Type B pancreatic cell (in vitro differentiated cells): ENCODE measurements around the gene KRTAP5-3. TPM values are rescaled to one million over a fixed set of nuclear protein-coding genes. Genes with fewer than 3 reads are reported as not detected.

Experiments used
- DNase-seq: peaks from one replicate; pipeline ENCODE4 v3.0.0; 2021; ENCODE audit warnings: mixed read lengths; ENCODE audit not compliant: unreplicated experiment; ENCODE audit errors: extremely low spot score
- H3K27ac Mint-ChIP-seq: 2 replicates; pipeline ENCODE4 v1.8.0; 2021; ENCODE audit warnings: mild to moderate bottlenecking, mixed read lengths
- H3K27me3 Mint-ChIP-seq: 2 replicates; pipeline ENCODE4 v1.8.0; 2021; ENCODE audit warnings: mixed read lengths
- H3K36me3 Mint-ChIP-seq: 2 replicates; pipeline ENCODE4 v1.8.0; 2021; ENCODE audit warnings: mixed read lengths
- H3K4me1 Mint-ChIP-seq: one replicate; pipeline ENCODE4 v1.8.0; 2021; ENCODE audit warnings: mixed read lengths; ENCODE audit not compliant: unreplicated experiment
- H3K4me3 Mint-ChIP-seq: 2 replicates; pipeline ENCODE4 v1.8.0; 2021; ENCODE audit warnings: mild to moderate bottlenecking, mixed read lengths
- H3K9me3 Mint-ChIP-seq: 2 replicates; pipeline ENCODE4 v1.8.0; 2021; ENCODE audit warnings: mixed read lengths
- total RNA-seq: library from RNA; stranded (reverse); gene quantifications from 2 replicates; pipeline ENCODE4 v1.2.1, GENCODE V29; 2021; ENCODE audit warnings: low replicate concordance
- TF ChIP-seq, protein P1 (sequence below): fragments of 200-600 bp; sonication (generic); conservative IDR thresholded peaks from 2 replicates; pipeline ENCODE4 v1.5.0; 2021; ENCODE audit warnings: antibody characterized with exemption, mild to moderate bottlenecking

The KRTAP5-3 gene
- total RNA-seq, 1 donor from 2014 or later: not detected

DNA sequence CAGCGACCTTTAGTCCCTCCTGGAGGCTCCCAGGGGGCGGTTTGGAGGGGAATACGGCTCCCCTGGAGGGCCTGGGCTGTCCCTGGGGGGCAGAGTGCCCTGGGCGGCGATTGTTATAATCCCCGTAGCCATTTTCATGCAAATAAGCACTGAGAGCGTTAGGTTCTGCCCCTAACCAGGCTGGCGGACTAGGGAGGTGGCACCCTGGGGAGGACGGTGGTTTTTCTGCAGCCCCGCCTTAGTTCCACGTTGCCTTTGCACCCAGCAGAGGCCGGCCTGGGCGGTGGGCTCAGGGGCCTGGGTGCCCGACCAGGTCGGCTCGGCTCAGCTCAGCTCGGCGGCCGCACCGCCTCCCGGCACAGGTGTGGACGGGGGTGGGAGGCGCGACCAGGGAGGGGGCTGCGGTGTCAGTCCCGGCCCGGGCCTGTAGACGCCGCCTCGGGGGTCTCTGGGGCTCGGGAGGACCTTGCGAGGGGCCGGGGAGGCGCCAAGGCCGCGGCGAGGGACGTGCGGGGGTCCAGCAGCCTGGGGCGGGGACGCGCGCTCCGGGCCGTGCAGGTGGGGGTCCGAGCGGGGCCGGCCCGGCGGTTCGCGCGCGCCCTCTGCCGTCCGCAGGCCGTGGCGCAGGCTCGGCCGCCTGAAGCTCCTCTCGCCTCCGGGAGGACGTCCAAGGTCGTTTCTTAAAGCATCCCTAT is 33.9 kb downstream of the KRTAP5-3 start:
- TF ChIP-seq, protein P1, sequence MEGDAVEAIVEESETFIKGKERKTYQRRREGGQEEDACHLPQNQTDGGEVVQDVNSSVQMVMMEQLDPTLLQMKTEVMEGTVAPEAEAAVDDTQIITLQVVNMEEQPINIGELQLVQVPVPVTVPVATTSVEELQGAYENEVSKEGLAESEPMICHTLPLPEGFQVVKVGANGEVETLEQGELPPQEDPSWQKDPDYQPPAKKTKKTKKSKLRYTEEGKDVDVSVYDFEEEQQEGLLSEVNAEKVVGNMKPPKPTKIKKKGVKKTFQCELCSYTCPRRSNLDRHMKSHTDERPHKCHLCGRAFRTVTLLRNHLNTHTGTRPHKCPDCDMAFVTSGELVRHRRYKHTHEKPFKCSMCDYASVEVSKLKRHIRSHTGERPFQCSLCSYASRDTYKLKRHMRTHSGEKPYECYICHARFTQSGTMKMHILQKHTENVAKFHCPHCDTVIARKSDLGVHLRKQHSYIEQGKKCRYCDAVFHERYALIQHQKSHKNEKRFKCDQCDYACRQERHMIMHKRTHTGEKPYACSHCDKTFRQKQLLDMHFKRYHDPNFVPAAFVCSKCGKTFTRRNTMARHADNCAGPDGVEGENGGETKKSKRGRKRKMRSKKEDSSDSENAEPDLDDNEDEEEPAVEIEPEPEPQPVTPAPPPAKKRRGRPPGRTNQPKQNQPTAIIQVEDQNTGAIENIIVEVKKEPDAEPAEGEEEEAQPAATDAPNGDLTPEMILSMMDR: peak; percentile 93
- peaks cover 42% of the 10 kb centered on the region for H3K27me3 Mint-ChIP-seq
- peaks cover 5% of the 10 kb centered on the region for H3K9me3 Mint-ChIP-seq
- peak overlapping the region; percentile 72 for H3K27ac Mint-ChIP-seq
- peak overlapping the region; percentile 73 for H3K4me3 Mint-ChIP-seq
- H3K36me3 Mint-ChIP-seq: no peaks in the 10 kb centered on the region
- DNase-seq: peak; percentile 79
- peaks cover 3% of the 10 kb centered on the region for H3K4me1 Mint-ChIP-seq

GRCh38 chr11:1573903-1574237 is 34.4 kb downstream of the KRTAP5-3 start:
- H3K27me3 Mint-ChIP-seq: peaks cover 45% of the 10 kb centered on the region
- no peak for DNase-seq

GRCh38 chr11:1573077-1573902 is 35.0 kb downstream of the KRTAP5-3 start:
- TF ChIP-seq, protein P1: no peak
- Mint-ChIP-seq H3K9me3 (peaks cover 3% of the 10 kb centered on the region), H3K27me3 (peaks cover 40% of the 10 kb centered on the region), H3K27ac (peak overlapping the region; percentile 72), H3K36me3 (no peaks in the 10 kb centered on the region), H3K4me1 (peaks cover 5% of the 10 kb centered on the region), H3K4me3 (peak overlapping the region; percentile 73)
- DNase-seq: no peak

More at GRCh38 chr11:1573903-1574237, 34.4 kb downstream of the KRTAP5-3 start:
- Mint-ChIP-seq H3K36me3 (no peaks in the 10 kb centered on the region), H3K27ac (peak overlapping the region; percentile 72), H3K9me3 (peaks cover 5% of the 10 kb centered on the region), H3K4me1 (peaks cover 5% of the 10 kb centered on the region), H3K4me3 (peak overlapping the region; percentile 73)
- TF ChIP-seq, protein P1: no peak

GRCh38 chr11:1572197-1573076 is 35.8 kb downstream of the KRTAP5-3 start, which contains the start of gene DUSP8:
Gene DUSP8, minus strand, starts transcription at chr11:1572271. Its CDS starts 6,445 bp downstream, at chr11:1565826.
- peak; percentile 94 for DNase-seq
- H3K36me3 Mint-ChIP-seq: no peaks in the 10 kb centered on the region

GRCh38 chr11:1571760-1572196 is 36.5 kb downstream of the KRTAP5-3 start:
- Mint-ChIP-seq H3K4me3 (no peak overlapping the region), H3K27ac (no peak overlapping the region), H3K27me3 (peaks cover 36% of the 10 kb centered on the region), H3K4me1 (peaks cover 5% of the 10 kb centered on the region), H3K36me3 (no peaks in the 10 kb centered on the region), H3K9me3 (no peaks in the 10 kb centered on the region)
- no peak for DNase-seq
- TF ChIP-seq, protein P1: no peak

More at GRCh38 chr11:1572197-1573076, 35.8 kb downstream of the KRTAP5-3 start, which contains the start of gene DUSP8:
- no peak within 1 kb of the TSS for H3K4me3 Mint-ChIP-seq
- peaks cover 5% of the 10 kb centered on the region for H3K4me1 Mint-ChIP-seq
- H3K27me3 Mint-ChIP-seq: peaks cover 37% of the 10 kb centered on the region
- TF ChIP-seq, protein P1: no peak
- no peaks in the 10 kb centered on the region for H3K9me3 Mint-ChIP-seq
- H3K27ac Mint-ChIP-seq: no peak within 1 kb of the TSS
